C4-2B (cell line): ENCODE measurements around the gene IFT52.

ENCODE experiments used
- H3K27ac ChIP-seq: fragments of 450-650 bp; 2 replicates; pipeline ENCODE4 v1.5.1; 2017
- CTCF ChIP-seq: fragments of 450-650 bp; conservative IDR thresholded peaks from 2 replicates; pipeline ENCODE4 v1.5.1; 2017; ENCODE audit warnings: mild to moderate bottlenecking
- ZFX ChIP-seq: fragments of 450-650 bp; IDR thresholded peaks from 2 replicates; pipeline ENCODE4 v1.6.1; 2017

The IFT52 gene

GRCh38 chr20:43545837-43546578, 44.7 kb upstream of the IFT52 start:
- TF ChIP-seq ZFX, result no peak
- TF ChIP-seq CTCF, result no peak; the same call in 1 of the 2 replicates

GRCh38 chr20:43548273-43548880, 42.4 kb upstream of the IFT52 start:
- TF ChIP-seq CTCF, result no peak
- TF ChIP-seq ZFX, result no peak
- H3K27ac ChIP-seq, result no peak overlapping the region

More at GRCh38 chr20:43545837-43546578, 44.7 kb upstream of the IFT52 start:
- H3K27ac ChIP-seq, result no peak overlapping the region

GRCh38 chr20:43549416-43550065, 41.2 kb upstream of the IFT52 start:
- H3K27ac ChIP-seq, result no peak overlapping the region
- TF ChIP-seq CTCF (no peak), ZFX (no peak)

GRCh38 chr20:43550456-43550855, 40.3 kb upstream of the IFT52 start:
- H3K27ac ChIP-seq, result no peak overlapping the region
- TF ChIP-seq ZFX, result no peak
- no peak for TF ChIP-seq CTCF

- no peak overlapping the region for H3K27ac ChIP-seq
- no peak for TF ChIP-seq ZFX
- TF ChIP-seq CTCF, result no peak
Measured at GRCh38 chr20:43554369-43554768, 36.4 kb upstream of the IFT52 start.

- no peak within 1 kb of the TSS for H3K27ac ChIP-seq
- TF ChIP-seq CTCF (no peak), ZFX (no peak)
Measured at GRCh38 chr20:43558412-43559146, 32.2 kb upstream of the IFT52 start, which contains the start of gene SGK2. Gene SGK2, plus strand, starts transcription at chr20:43559027. Its CDS starts 7,469 bp downstream, at chr20:43566496.
